Activated B cell treated with CpG ODN at 0.5 μM for 24 hours (primary cell): Measurements from ENCODE around the gene RFX2. TPM values are rescaled to one million over a fixed set of nuclear protein-coding genes. Genes with fewer than 3 reads are reported as not detected.
A peak's percentile ranks its signal among the peaks of the same experiment; 100 is the strongest.

Experiments
- ATAC-seq: fragments of 200-7000 bp; cut with Tn5 transposase; one replicate; pipeline ENCODE4 v1.10.0; 2021; ENCODE audit warnings: low read depth, mild to moderate bottlenecking, moderate library complexity
- CTCF ChIA-PET: fragments of 350-600 bp; sonication (Branson Sonifier 250); formaldehyde crosslinking; loops from one replicate; lab custom pipeline; 2021; ENCODE audit warnings: antibody characterized with exemption; lab: Charles Lee
- POLR2A ChIA-PET: fragments of 350-600 bp; sonication (Branson Sonifier 250); formaldehyde crosslinking; loops from one replicate; lab custom pipeline; 2021; ENCODE audit warnings: antibody characterized with exemption; lab: Charles Lee
- DNase-seq: peaks from one replicate; pipeline ENCODE4 v3.0.0; 2022
- H3K27ac Mint-ChIP-seq: one replicate; pipeline ENCODE4 v1.8.0; 2020; ENCODE audit warnings: mixed read lengths
- H3K27me3 Mint-ChIP-seq: one replicate; pipeline ENCODE4 v1.8.0; 2021; ENCODE audit warnings: mixed read lengths
- H3K36me3 Mint-ChIP-seq: one replicate; pipeline ENCODE4 v1.8.0; 2021; ENCODE audit warnings: low read depth, mixed read lengths
- H3K4me1 Mint-ChIP-seq: one replicate; pipeline ENCODE4 v1.8.0; 2021; ENCODE audit warnings: mixed read lengths
- H3K4me3 Mint-ChIP-seq: one replicate; pipeline ENCODE4 v1.8.0; 2020; ENCODE audit warnings: mild to moderate bottlenecking, mixed read lengths
- H3K9me3 Mint-ChIP-seq: one replicate; pipeline ENCODE4 v1.8.0; 2020; ENCODE audit warnings: mixed read lengths
- CTCF ChIP-seq: fragments of 200-600 bp; IDR thresholded peaks from one replicate; pipeline ENCODE4 v1.8.0; 2022; ENCODE audit warnings: antibody characterized with exemption, mild to moderate bottlenecking
- intact Hi-C: fragments of 100-400 bp; cut with micrococcal nuclease; formaldehyde crosslinking; loops from one replicate; pipeline ENCODE4 v1.15.1; 2024
- total RNA-seq: library from RNA; stranded (reverse); gene quantifications from 2 replicates; pipeline ENCODE4 v1.2.3, GENCODE V29; 2022

The RFX2 gene
- total RNA-seq, 1 donor from 2014 or later = 7.0 TPM

GRCh38 chr19:6078068-6078467 is 32.2 kb downstream of the RFX2 start:
- Mint-ChIP-seq H3K36me3 (no peaks in the 10 kb centered on the region), H3K27me3 (no peaks in the 10 kb centered on the region), H3K4me1 (peaks cover 8% of the 10 kb centered on the region), H3K9me3 (no peaks in the 10 kb centered on the region), H3K4me3 (peak overlapping the region; percentile 11), H3K27ac (peak overlapping the region; percentile 56)
- ATAC-seq (peak; percentile 83), DNase-seq (no peak)
- intact Hi-C loops = no loop called here
- CTCF ChIA-PET = no interaction called here
- no peak for TF ChIP-seq CTCF
- POLR2A ChIA-PET = interaction anchor here (0.6 to 0.8 kb wide), 3 partner anchors 9 to 1252 kb away, joined by 4 to 6 read pairs (median 4); no protein-coding TSS in a partner anchor

- no peak for ATAC-seq
Observed at GRCh38 chr19:6076675-6077463, 33.4 kb downstream of the RFX2 start.

GRCh38 chr19:6076291-6076665 is 34.0 kb downstream of the RFX2 start:
- ATAC-seq (no peak), DNase-seq (no peak)
- no peak for TF ChIP-seq CTCF
- ChIA-PET CTCF (interaction anchor here (0.9 to 1.0 kb wide), 2 partner anchors 49 to 142 kb away, joined by 3 read pairs; no protein-coding TSS in a partner anchor), POLR2A (interaction anchor here (1.4 to 2.6 kb wide), 2 partner anchors 11 to 29 kb away, joined by 4 to 13 read pairs; no protein-coding TSS in a partner anchor)
- Mint-ChIP-seq H3K27me3 (no peaks in the 10 kb centered on the region), H3K27ac (no peak overlapping the region), H3K9me3 (no peaks in the 10 kb centered on the region), H3K4me1 (peaks cover 8% of the 10 kb centered on the region), H3K4me3 (no peak overlapping the region), H3K36me3 (no peaks in the 10 kb centered on the region)
- intact Hi-C loops = no loop called here

More at GRCh38 chr19:6076675-6077463, 33.4 kb downstream of the RFX2 start:
- H3K27ac Mint-ChIP-seq = no peak overlapping the region
- ChIA-PET POLR2A (interaction anchor here (2.6 kb wide), 1 partner anchor 10 kb away, joined by 13 read pairs; no protein-coding TSS in a partner anchor), CTCF (interaction anchor here (0.9 to 1.0 kb wide), 2 partner anchors 49 to 142 kb away, joined by 3 read pairs; no protein-coding TSS in a partner anchor)
- no peaks in the 10 kb centered on the region for H3K27me3 Mint-ChIP-seq
- TF ChIP-seq CTCF = no peak
- no peaks in the 10 kb centered on the region for H3K9me3 Mint-ChIP-seq
- no peak for DNase-seq
- H3K36me3 Mint-ChIP-seq = no peaks in the 10 kb centered on the region
- intact Hi-C loops = no loop called here
- H3K4me1 Mint-ChIP-seq = peaks cover 8% of the 10 kb centered on the region
- no peak overlapping the region for H3K4me3 Mint-ChIP-seq

GRCh38 chr19:6074709-6075403 is 35.4 kb downstream of the RFX2 start:
- ATAC-seq (no peak), DNase-seq (no peak)
- no peaks in the 10 kb centered on the region for H3K36me3 Mint-ChIP-seq
- no peak overlapping the region for H3K27ac Mint-ChIP-seq
- POLR2A ChIA-PET = interaction anchor here (1.4 to 2.6 kb wide), 2 partner anchors 13 to 31 kb away, joined by 4 to 13 read pairs; no protein-coding TSS in a partner anchor
- H3K4me3 Mint-ChIP-seq = no peak overlapping the region
- CTCF ChIA-PET = interaction anchor here (0.7 to 1.2 kb wide), 2 partner anchors 12 to 25 kb away, joined by 3 read pairs; no protein-coding TSS in a partner anchor
- TF ChIP-seq CTCF = no peak
- no peaks in the 10 kb centered on the region for H3K27me3 Mint-ChIP-seq
- H3K9me3 Mint-ChIP-seq = no peaks in the 10 kb centered on the region
- intact Hi-C loops = loop anchor here (1.0 kb wide), 1 partner anchor 50 kb away; no protein-coding TSS in a partner anchor
- H3K4me1 Mint-ChIP-seq = peaks cover 8% of the 10 kb centered on the region
